NCI-H146 treated with DMSO at 0.1 percent for 48 hours (cell line): Measurements from ENCODE around the gene SCGN.

Experiments
- DNase-seq: peaks from one replicate; lab custom pipeline; 2025; ENCODE audit not compliant: unreplicated experiment; lab: John Stamatoyannopoulos, UW

SCGN gene

DNA sequence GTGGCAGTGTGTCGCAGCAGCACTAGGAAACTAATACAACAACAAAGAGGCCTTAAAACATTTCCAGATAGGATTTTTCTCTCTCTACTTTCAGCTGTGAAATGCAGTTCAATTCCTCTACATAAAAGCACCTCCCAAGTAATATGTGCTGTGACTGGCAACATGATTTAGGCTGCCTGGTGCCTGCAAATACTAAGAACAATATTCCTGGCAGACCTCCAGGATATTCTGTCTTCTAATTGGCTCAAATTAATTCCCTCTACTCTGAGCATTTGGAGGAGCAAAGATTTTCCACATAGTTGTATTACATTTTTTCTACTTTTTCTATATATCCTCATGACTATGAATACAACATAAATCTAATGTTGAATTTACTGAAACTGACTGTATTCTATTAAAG, 33.2 kb downstream of the SCGN start:
- DNase-seq, result no peak

DNA sequence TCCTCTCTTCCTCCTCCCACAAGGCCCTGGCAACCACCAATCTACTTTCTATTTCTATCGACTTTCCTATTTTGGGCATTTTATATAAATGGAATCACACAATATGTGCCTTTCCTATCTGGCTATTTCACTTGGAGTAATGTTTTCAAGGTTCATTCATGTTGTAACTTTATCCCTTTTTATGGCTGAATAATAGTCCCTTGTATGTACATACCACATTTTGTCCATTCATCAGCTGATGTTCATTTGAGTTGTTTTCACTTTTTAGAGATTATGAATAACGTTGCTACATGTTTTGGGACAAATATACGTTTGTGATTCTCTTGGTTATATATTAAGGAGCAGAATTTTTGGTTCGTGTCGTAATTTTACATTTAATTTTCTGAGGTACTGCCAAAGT, 33.9 kb downstream of the SCGN start:
- no peak for DNase-seq

- no peak for DNase-seq
Observed at GRCh38 chr6:25686856-25687255, 34.8 kb downstream of the SCGN start.

- no peak for DNase-seq
Observed at GRCh38 chr6:25689966-25690365, 38.0 kb downstream of the SCGN start.

DNA sequence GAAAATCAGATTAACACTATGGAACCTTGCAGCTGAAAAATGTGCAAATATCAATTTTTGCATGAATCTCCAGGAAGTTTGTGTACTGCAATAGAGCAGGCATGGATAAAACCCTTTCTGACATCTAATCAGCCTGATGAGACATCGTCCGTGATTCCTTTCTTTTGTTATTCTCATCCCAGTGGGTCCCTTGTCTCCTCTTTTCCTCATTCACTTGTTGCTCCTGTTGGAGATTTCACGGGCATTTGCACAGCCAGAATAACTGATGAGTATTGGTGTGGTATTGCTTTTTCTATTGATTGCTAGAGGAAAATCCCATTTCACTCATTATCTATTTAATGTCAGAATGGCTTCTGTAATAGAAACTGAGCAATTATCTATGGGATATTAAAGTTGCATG, 39.9 kb downstream of the SCGN start:
- DNase-seq, result no peak

DNA sequence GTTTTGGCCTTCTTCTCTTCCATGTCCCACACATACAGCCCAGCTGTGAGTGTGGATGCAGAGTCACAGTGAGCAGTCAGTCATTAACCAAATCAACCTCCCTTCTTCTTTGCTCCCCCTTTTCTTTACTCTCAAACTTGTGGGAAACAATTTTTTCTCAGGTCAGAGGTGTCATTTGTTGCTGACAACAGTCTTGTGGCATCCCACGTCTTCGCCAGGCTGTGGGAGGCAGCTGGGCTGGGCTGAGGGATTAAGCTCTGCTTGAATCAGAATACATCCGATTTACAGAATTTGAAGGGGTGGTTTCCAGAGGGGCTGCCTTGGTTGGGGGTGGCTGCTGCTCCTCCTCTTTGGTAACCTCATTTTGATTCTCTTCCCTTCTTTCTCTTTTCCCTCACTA, 40.5 kb downstream of the SCGN start:
- DNase-seq, result no peak

- no peak for DNase-seq
Observed at GRCh38 chr6:25694366-25694765, 42.4 kb downstream of the SCGN start.

GRCh38 chr6:25695671-25696070, 43.7 kb downstream of the SCGN start:
- DNase-seq, result no peak

DNA sequence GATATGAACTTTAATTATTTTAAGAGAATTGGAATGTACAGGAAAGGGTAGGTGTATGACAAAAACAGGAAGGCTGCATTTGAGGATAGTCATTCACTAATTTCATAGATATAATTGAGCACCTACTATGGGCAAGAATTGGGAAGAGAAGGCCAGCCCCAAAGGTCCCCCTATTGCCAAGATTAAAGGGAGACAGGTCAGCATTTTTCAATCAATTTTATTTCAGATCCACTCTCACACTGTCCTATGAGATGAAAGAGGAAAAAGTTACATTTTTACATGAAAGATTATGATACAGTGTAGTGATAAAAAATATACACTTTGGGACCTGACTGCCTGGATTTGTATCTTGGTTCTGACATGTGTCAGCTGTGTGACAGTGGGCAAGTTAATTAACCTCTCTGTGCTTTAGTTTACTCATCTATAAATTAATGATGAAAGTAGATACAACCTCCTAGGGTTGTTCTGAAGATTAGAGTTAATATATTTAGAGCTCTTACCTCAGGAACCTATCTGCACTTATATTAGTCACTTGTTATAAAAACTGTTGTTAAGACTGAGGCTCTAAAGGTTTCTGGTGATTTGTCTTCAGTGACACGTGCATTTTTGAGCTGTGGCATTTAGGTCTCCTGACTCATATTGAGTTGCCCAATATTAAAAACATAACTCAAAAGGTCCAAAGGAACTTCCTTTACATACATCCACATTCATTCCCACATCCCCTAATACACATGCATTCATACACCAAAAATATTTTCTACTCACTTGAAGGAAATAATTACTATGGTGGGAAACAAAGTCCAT, 45.7 kb downstream of the SCGN start:
- DNase-seq, result no peak

- DNase-seq, result no peak
Observed at GRCh38 chr6:25698631-25699030, 46.6 kb downstream of the SCGN start.

DNA sequence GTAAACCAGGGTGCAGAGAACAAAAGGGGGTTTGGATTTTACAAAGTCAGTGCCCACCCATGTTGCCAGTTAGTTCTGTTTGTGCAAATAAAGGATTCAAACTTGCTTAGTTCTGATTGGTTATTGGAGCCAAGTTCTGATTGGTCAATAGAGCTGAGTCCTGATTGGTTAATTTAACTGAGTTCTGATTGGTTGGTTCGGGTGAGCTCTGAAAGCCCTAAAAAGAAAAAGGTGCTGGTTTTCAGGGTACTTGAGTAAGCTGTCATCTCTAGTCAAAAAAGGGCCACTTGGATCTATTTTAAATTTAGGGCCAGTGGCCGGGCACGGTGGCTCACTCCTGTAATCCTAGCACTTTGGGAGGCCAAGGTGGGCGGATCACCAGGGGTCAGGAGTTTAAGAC, 47.6 kb downstream of the SCGN start:
- no peak for DNase-seq

DNA sequence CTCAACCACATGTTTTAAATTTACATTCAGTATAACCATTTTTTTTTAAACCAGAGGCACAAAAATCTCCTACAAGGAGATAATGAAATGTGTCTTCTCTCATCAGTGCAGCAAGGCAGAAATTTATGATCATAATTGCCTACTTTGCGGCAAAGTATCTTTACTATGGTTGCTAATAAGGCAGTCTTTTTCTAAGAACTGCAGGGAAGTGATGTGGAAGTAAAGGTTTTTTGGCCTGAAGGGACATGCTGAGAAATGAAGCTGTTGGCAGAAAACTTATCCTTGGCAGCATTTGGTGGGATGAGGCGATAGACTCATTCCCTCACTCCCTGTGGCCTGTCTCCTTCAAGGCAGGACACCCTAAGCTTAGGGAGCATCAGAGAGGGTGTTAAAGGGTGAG, 48.7 kb downstream of the SCGN start:
- DNase-seq, result no peak

- DNase-seq, result no peak
Observed at GRCh38 chr6:25701807-25702206, 49.8 kb downstream of the SCGN start.

GRCh38 chr6:25703005-25703404, 51.0 kb downstream of the SCGN start:
- no peak for DNase-seq

- no peak for DNase-seq
Observed at GRCh38 chr6:25704001-25704400, 52.0 kb downstream of the SCGN start.

- no peak for DNase-seq
Observed at GRCh38 chr6:25706314-25707014, 54.4 kb downstream of the SCGN start.

DNA sequence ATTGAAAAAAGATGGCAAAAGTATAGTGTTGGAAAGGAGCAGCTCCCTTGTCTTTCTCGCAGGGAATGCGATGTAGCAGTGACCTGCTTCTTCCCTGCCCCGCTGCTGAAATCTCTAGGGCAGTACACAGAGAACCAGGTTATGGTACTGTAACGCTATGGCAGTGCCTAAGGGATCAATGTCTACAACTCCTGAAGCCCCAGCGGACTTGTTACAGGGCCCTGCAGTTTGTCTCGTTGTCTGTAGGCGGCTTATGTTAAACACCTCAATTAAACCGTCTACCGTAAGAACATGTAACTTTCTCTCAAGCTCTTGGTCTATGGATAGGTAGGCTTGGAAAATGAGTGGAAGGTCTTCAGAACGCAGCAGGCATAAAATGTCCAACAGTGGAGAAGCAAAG, 57.7 kb downstream of the SCGN start:
- no peak for DNase-seq

GRCh38 chr6:25710287-25710686, 58.3 kb downstream of the SCGN start:
- no peak for DNase-seq

DNA sequence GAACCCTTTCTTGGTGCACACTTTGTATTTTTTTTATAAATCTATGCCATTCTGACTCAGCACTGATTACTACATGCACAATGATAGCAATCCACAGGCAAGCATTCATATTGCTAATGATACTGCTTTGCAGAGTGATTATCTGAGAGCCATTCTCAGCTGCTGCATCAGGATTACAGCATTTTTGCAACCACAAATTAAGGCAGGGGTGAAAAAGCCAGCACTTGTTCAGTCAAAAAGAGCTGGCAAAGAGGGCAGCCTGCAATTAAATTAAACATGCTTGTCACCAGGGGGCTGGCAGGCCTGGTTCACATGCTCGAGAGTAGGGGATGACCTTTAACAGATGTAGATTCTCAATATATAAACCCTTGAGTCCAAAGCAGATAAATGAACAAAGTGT, 61.8 kb downstream of the SCGN start:
- peak; percentile 18 for DNase-seq

- no peak for DNase-seq
Observed at GRCh38 chr6:25714765-25715164, 62.8 kb downstream of the SCGN start.

- no peak for DNase-seq
Observed at GRCh38 chr6:25715794-25716193, 63.8 kb downstream of the SCGN start.

- DNase-seq, result peak; percentile 28
Observed at GRCh38 chr6:25717866-25718740, 66.1 kb downstream of the SCGN start.
